IPS DF 6.9 (cell line): ENCODE data around the gene MYO18B.

Experiments
- DNase-seq: peaks from one replicate; pipeline ENCODE4 v3.0.0-alpha.2; 2013; ENCODE audit warnings: low read depth, low spot score
- H3K27ac ChIP-seq: one replicate; pipeline ENCODE4 v1.5.1; 2013; ENCODE audit warnings: low read length, control low read depth
- H3K27me3 ChIP-seq: 2 replicates; pipeline ENCODE4 v1.6.1; 2013; ENCODE audit warnings: mild to moderate bottlenecking, low read length; ENCODE audit not compliant: control insufficient read depth, insufficient read depth
- H3K36me3 ChIP-seq: 2 replicates; pipeline ENCODE4 v1.6.1; 2013; ENCODE audit warnings: low read length; ENCODE audit not compliant: control insufficient read depth, insufficient read depth
- H3K4me1 ChIP-seq: 2 replicates; pipeline ENCODE4 v1.6.1; 2013; ENCODE audit warnings: low read length; ENCODE audit not compliant: control insufficient read depth, insufficient read depth
- H3K4me3 ChIP-seq: 2 replicates; pipeline ENCODE4 v1.5.1; 2013; ENCODE audit warnings: mild to moderate bottlenecking, low read length
- H3K9me3 ChIP-seq: 2 replicates; pipeline ENCODE4 v1.6.1; 2013; ENCODE audit warnings: low read length, inconsistent platforms; ENCODE audit not compliant: control insufficient read depth, insufficient read depth
- WGBS: extraction: QIAGEN DNeasy Blood & Tissue Kit; methylation state at CpG from one replicate; pipeline ENCODE4 v1.1.7; 2013; ENCODE audit warnings: mixed read lengths, missing lambda C conversion rate; ENCODE audit not compliant: insufficient read length, insufficient coverage; 5-methylcytosine and 5-hydroxymethylcytosine counted together

MYO18B gene

DNA sequence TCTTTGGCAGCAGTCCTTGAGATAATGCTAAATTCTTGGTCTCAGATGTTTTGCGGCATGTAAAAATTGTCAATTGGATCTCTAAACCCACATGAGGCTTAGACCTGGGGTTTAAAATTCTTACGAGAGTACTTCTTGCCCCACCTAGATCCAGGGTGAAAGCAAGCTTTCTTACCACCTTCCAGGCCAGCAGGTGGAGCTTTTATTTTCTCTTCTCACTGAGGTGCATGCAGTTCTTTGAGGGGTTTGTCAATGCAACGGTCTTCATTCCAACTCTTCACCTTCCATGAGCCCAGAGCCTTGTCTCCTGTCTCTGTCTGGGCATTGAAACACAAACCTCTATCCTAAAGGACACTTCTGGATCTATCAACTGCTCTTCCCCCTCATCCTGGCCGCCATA lies 154.1 kb downstream of the MYO18B start:
- Histone ChIP-seq H3K4me1 (no peaks in the 10 kb centered on the region), H3K36me3 (no peaks in the 10 kb centered on the region), H3K27ac (no peak overlapping the region), H3K4me3 (no peak overlapping the region), H3K27me3 (no peaks in the 10 kb centered on the region), H3K9me3 (no peaks in the 10 kb centered on the region)
- no CpG with 5 or more reads among the region's 4 CpGs for WGBS
- no peak for DNase-seq

DNA sequence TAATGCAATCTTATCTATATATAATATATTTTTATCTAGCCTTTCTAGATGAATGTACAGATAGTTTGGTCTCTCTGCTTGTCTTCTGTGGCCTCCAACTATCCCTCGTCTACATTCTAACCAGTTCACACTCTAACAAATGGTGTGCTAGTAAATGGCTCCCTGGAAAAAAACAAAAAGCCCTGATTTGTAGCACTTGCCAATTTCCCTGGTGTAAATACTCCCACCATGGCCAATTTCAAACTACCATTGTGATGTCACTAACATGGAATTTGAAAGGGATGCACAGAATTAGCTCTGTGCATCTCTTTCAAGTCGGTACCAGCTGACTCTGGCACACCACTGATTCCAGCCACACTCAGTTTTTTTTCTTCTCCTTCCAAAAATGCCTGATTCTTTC lies 154.6 kb downstream of the MYO18B start:
- no CpG with 5 or more reads among the region's 2 CpGs for WGBS
- Histone ChIP-seq H3K4me3 (no peak overlapping the region), H3K27ac (no peak overlapping the region), H3K27me3 (no peaks in the 10 kb centered on the region), H3K36me3 (no peaks in the 10 kb centered on the region), H3K4me1 (no peaks in the 10 kb centered on the region), H3K9me3 (no peaks in the 10 kb centered on the region)
- DNase-seq, result no peak

DNA sequence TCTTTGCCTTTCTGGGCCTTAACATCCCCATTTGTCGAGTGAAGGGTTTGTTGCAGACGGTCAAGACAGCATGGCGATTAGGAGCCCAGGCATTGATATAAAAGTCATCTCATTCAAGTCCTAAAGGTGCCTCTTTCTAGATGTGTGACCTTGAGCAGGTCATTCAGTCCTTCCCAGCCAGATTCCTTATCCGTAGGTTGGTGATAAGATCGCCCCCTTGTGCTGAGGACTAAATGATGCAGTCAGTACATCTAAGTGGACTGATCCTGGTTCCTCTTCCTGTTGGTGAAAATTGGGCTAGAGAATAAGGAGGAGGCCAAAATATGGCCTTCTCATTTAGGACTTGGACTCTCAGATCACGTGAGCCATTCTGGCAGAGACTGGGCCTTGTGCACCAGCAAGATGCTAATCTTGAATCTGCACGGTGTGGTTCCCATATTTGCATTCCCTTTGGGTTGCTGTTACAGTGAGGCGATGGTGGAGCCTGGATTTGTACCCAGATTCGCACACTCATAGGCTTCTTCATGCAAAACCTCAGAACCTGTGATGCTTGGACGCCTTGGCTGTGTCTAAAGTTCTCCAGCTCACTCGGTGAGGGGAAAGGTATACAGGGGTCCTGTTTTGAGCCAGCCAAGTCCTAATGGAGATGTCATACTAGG lies 156.8 kb downstream of the MYO18B start:
- Histone ChIP-seq H3K9me3 (no peaks in the 10 kb centered on the region), H3K36me3 (no peaks in the 10 kb centered on the region), H3K27ac (no peak overlapping the region), H3K27me3 (no peaks in the 10 kb centered on the region), H3K4me3 (no peak overlapping the region), H3K4me1 (no peaks in the 10 kb centered on the region)
- no CpG with 5 or more reads among the region's 11 CpGs for WGBS
- DNase-seq, result peak; percentile 31

DNA sequence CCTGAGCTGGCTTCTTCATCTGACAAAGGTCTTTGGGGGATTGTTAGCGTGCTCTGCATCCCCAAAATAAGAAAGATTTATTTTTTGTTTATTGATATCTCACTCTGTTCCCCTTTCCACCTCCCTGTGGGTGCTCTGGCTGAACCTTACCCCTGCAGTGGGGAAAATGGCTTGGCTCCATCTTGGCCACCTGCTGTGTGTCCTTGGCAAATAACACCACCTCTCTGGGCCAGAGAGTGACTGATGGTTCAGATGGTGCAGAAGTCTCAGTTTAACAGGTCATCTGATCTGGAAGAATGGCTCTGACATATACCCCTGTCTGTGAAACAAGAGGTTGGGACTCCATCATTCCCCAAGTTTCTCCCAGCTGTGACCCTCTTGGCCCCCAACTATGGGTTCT lies 157.6 kb downstream of the MYO18B start:
- Histone ChIP-seq H3K9me3 (no peaks in the 10 kb centered on the region), H3K4me3 (no peak overlapping the region), H3K36me3 (no peaks in the 10 kb centered on the region), H3K4me1 (no peaks in the 10 kb centered on the region), H3K27me3 (no peaks in the 10 kb centered on the region), H3K27ac (no peak overlapping the region)
- DNase-seq, result no peak
- WGBS, result no CpG with 5 or more reads among the region's 1 CpG

DNA sequence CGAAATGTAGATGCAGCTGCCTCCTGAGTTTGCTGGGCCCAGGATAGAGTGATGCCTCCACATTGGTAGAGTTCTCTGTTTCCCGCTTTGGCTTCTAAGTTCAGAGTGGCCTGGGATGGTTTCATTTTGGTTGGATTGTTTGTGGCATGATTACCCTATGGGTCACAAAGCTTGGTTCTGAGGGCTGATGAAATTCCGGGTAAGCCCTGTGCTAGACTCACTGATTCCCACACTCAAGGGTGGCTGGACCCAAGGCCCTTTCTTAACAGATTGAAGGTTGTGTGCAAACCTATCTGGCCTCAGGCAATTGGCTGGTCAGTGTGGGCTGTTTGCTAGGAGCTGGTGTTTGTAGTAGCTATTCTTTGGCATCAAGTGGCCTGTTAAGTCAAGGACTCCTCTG lies 158.4 kb downstream of the MYO18B start:
- WGBS, result no CpG with 5 or more reads among the region's 3 CpGs
- Histone ChIP-seq H3K4me3 (no peak overlapping the region), H3K9me3 (no peaks in the 10 kb centered on the region), H3K27me3 (no peaks in the 10 kb centered on the region), H3K4me1 (no peaks in the 10 kb centered on the region), H3K27ac (no peak overlapping the region), H3K36me3 (no peaks in the 10 kb centered on the region)
- no peak for DNase-seq

DNA sequence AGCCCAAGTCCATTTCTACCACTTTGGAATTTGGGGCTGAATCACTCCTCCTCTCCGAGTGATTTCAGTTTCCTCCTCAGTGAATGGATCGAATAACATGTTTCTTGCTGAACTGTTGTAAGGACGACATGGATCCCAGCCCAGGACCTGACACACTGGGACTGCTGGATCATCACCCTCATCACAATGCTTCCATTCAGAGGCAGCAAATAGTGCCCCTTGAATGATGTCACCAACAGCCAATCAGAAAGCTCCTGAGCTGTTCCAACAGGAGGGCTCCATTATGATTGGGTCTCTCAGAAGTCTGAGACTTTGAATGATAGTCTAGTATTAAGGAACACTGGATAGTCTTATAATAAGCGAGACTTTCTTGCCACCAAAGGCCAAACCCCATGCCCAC lies 158.9 kb downstream of the MYO18B start:
- Histone ChIP-seq H3K27ac (no peak overlapping the region), H3K36me3 (no peaks in the 10 kb centered on the region), H3K4me1 (no peaks in the 10 kb centered on the region), H3K4me3 (no peak overlapping the region), H3K27me3 (no peaks in the 10 kb centered on the region), H3K9me3 (no peaks in the 10 kb centered on the region)
- no CpG with 5 or more reads among the region's 4 CpGs for WGBS
- DNase-seq, result no peak

DNA sequence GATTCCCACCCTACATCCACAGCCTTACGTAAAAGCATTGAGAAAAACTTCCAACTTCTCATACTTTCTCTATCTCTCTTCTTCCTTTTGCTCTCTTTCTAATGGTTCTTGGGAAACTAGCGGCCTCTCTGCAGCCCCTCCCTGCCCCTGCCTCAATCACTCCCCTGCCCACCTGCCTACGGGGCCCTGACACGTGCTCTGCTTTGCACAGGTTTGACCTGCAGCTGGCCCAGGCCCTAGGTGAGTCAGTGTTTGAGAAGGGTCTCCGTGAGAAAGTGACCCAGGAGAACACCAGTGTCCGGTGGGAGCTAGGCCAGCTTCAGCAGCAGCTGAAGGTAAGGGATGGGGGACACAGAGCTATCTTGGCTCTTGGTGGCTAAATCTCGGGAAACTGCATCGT lies 160.4 kb downstream of the MYO18B start:
- no peaks in the 10 kb centered on the region for H3K27me3 ChIP-seq
- no peak overlapping the region for H3K4me3 ChIP-seq
- H3K4me1 ChIP-seq, result no peaks in the 10 kb centered on the region
- WGBS, result 100% methylated on average over 1 of the region's 8 CpGs
- no peaks in the 10 kb centered on the region for H3K9me3 ChIP-seq
- H3K27ac ChIP-seq, result no peak overlapping the region
- H3K36me3 ChIP-seq, result no peaks in the 10 kb centered on the region
- no peak for DNase-seq

DNA sequence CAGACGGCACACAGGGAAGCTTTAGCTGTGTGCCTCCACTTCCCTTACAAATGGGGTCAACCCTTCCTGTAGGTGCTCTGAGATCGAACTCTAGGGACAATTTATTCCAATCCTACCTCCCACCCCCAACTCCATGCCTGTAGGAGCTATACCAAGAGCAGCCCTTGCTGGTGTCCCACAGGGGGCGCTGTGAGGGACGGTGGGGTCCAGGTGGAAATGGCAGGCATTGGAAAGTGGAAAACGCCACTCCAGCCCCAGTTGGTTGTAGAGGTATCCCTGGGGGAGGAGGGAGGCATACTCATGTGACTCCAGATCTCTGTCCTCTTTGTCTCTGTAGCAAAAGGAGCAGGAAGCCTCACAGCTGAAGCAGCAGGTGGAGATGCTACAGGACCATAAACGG lies 161.3 kb downstream of the MYO18B start:
- DNase-seq, result peak; percentile 64
- H3K4me1 ChIP-seq, result no peaks in the 10 kb centered on the region
- H3K4me3 ChIP-seq, result no peak overlapping the region
- no peaks in the 10 kb centered on the region for H3K27me3 ChIP-seq
- no peak overlapping the region for H3K27ac ChIP-seq
- no peaks in the 10 kb centered on the region for H3K9me3 ChIP-seq
- H3K36me3 ChIP-seq, result no peaks in the 10 kb centered on the region
- no CpG with 5 or more reads among the region's 6 CpGs for WGBS

DNA sequence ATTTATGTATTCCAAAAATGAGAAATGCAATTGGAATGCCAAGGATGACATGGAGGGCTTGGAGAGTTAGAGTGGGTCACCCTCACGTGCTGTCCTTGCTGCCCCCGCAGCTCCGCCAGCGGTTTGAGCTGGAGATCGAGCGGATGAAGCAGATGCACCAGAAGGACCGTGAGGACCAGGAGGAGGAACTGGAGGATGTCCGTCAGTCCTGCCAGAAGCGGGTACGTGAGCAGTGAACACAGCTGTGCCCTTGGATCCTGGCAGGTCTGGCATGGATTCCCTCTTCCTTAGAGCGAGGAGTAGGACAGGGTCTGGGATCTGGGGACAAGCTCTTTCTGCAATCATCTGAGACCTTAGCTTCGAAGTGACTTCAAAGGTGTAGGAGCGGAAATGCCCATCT lies 166.2 kb downstream of the MYO18B start:
- H3K27ac ChIP-seq, result no peak overlapping the region
- no peaks in the 10 kb centered on the region for H3K4me1 ChIP-seq
- no peaks in the 10 kb centered on the region for H3K27me3 ChIP-seq
- H3K4me3 ChIP-seq, result no peak overlapping the region
- no peaks in the 10 kb centered on the region for H3K9me3 ChIP-seq
- no peak for DNase-seq
- no peaks in the 10 kb centered on the region for H3K36me3 ChIP-seq
- WGBS, result no CpG with 5 or more reads among the region's 13 CpGs

DNA sequence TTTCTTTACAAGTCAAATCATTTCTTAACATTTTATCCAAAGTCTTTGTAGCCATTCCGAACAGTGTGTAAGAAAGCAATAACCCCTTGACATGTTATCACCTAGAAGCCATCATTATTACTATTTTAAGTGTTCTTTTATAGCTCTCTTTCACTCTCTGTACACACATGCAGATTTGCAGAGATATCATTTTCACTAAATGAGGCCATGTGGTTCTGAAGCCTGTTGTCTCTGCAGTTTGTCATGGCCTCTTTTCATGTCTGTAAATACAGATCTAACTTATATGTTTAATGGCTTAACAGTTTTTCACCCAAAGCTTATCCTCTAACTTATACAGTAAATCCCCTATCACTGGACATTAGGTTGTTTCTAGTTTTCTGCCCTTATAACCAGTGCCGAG lies 166.8 kb downstream of the MYO18B start:
- no peaks in the 10 kb centered on the region for H3K9me3 ChIP-seq
- DNase-seq, result no peak
- H3K27me3 ChIP-seq, result no peaks in the 10 kb centered on the region
- no peak overlapping the region for H3K4me3 ChIP-seq
- WGBS, result no CpG with 5 or more reads among the region's 2 CpGs
- H3K4me1 ChIP-seq, result no peaks in the 10 kb centered on the region
- no peak overlapping the region for H3K27ac ChIP-seq
- no peaks in the 10 kb centered on the region for H3K36me3 ChIP-seq

DNA sequence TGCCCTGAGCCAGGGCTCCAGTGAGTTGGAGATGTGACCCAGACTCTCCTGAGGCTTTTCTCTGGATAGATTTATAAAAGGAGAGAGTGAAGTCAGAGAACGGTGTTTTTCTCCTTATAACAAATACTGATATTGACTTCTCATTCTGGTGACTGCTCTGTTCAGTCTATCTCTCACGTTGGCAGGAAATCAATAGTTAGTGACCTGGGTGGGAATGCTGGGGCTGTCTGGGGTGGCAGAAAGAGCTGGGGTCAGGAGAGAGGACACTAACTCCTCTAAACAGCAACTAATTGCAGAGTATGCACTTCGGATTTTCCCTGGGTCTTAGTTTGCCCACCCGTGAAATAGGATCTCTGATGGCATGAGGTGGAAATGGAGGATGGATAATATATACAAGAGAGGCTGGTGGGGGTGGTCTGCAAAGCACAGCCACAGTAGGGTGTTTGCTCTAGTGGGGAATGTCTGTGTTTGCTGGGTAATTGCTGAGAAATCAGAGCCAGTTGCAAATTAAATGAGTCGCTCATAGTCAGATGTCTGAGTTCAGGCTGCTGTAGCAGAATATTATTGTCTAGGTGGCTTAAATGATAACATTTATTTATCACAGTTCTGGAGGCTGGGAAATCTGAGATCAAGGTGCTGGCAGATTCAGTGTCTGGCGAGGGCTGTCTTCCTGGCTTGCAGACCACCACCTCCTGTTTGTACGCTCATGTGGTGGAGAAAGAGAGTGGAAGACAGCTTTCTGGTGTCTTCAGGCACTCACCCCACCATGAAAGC lies 167.8 kb downstream of the MYO18B start:
- Histone ChIP-seq H3K4me1 (no peaks in the 10 kb centered on the region), H3K27ac (no peak overlapping the region), H3K9me3 (no peaks in the 10 kb centered on the region), H3K4me3 (no peak overlapping the region), H3K36me3 (no peaks in the 10 kb centered on the region), H3K27me3 (no peaks in the 10 kb centered on the region)
- WGBS, result no CpG with 5 or more reads among the region's 7 CpGs
- DNase-seq, result no peak
